EH (cell line): ENCODE results near the gene CACNA2D1.

ENCODE experiments used
- DNase-seq: peaks from one replicate; pipeline ENCODE4 v3.0.0-alpha.2; 2015; ENCODE audit warnings: low read depth

CACNA2D1 gene

GRCh38 chr7:81960026-81960425 is 483.6 kb downstream of the CACNA2D1 start:
- no peak for DNase-seq

DNA sequence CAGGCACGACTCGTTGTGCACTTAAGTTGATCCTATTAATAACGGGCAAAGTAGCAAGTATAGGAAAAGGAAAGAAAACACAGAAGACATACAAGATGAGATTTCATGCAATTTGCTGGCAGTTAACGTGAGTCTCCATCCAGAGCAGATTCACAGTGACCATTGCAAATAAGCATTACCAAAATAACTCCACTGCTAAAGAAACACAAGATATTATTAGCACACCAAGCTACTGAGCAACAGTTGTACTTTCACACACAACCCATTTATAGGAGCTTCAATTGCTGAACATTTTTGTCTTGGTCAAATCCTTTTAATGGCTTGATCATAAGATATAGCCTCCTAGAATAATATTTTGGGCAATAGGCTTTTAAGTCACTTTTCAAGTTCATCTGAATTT is 486.1 kb downstream of the CACNA2D1 start:
- no peak for DNase-seq

DNA sequence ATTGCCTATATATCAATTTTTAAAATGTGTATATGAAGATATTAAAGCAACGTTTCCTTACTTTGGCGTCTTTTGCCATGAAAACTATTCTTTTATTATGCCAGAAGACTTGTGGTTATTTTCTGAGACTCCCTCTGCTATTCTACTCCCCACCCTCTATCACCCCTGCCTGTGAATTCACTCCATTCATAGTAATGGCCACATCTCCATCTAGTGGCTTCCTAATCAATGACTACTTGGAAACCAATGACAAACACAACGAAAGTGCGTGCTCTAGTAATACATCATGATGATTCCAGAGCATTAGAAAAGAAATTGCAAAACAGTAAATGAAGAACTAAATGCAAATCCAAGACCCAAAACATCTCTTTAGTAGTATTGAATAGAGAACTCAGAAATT is 487.1 kb downstream of the CACNA2D1 start:
- DNase-seq = peak; percentile 52

GRCh38 chr7:81949306-81949705 is 494.3 kb downstream of the CACNA2D1 start:
- DNase-seq = no peak

DNA sequence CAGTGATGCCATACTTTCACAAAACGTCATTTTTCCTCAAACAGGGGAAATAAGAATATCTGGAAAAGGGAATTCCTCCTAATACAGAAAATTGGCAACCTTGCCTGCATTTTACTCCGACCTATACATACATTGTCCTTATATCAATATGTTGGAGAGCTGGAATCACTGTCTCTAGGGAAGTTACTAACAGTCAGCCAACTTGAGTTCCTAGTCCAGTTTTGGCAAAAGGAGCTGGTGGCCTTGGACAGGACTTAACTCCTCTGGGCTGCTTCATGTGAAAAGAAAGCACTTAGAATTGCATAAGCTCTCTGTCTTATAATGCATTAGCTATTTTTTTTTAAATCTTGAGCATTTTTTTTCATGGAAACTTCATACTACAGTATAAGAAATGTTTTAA is 499.5 kb downstream of the CACNA2D1 start:
- DNase-seq = no peak

GRCh38 chr7:81937091-81937490 is 506.5 kb downstream of the CACNA2D1 start:
- DNase-seq = no peak

GRCh38 chr7:81934596-81935301 is 508.8 kb downstream of the CACNA2D1 start:
- no peak for DNase-seq

- no peak for DNase-seq
Measured at GRCh38 chr7:81932936-81933335, 510.6 kb downstream of the CACNA2D1 start.

DNA sequence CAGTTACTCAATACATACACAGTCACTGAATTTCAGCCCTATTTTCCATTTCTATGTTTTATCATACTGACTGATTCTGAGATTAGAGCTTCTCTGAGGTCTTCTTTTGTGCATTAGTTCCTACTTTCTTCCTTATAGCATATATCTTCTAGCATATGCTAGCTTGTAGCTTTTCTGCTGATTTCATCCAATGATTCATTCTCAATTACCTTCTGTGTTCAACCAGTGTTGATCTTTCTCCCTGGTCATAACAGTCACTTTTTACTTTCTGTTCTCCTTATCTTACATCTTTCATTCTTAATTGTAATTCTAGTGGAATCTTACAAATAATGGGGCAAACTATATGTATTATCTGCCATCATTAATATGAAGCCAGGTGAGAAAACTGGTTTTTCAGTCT is 514.2 kb downstream of the CACNA2D1 start:
- peak; percentile 31 for DNase-seq

DNA sequence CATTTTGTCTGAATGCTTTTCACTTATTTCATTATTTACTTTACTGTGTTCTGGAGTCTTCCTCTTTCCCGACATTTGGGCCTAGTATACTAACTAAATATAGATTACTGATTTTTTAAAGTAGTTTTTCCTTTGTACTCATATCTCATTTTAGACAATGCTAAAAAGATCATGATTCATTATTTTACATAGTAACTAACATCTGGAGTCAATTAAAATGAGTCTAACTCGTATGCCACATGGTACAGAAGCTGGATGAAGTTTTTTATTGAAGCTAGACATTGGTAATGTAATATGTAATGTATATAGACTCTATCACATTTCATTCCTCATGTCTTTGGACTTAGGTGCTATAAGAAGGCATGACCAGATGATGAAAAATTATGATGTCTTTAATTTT is 517.4 kb downstream of the CACNA2D1 start:
- peak; percentile 29 for DNase-seq

GRCh38 chr7:81925530-81925929 is 518.0 kb downstream of the CACNA2D1 start:
- peak; percentile 23 for DNase-seq

GRCh38 chr7:81924494-81924893 is 519.1 kb downstream of the CACNA2D1 start:
- DNase-seq = no peak

- DNase-seq = no peak
Measured at GRCh38 chr7:81919494-81919893, 524.1 kb downstream of the CACNA2D1 start.

DNA sequence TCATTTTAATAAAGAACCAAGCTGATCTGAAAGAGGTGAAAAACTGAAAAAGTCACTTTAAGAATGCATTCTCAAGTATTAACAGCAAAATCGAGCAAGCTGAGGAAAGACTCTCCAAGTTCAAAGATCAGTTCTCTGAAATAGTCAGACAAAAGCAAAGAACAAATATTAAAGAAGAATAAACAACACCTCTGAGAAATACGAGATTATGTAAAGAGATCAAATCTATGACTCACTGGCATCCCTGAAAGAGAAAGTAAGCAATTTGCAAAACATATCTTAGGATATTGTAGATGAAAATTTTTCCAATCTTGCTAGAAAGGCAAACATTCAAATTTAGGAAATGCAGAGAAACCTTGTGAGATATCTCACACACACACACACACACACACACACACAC is 535.4 kb downstream of the CACNA2D1 start:
- no peak for DNase-seq

DNA sequence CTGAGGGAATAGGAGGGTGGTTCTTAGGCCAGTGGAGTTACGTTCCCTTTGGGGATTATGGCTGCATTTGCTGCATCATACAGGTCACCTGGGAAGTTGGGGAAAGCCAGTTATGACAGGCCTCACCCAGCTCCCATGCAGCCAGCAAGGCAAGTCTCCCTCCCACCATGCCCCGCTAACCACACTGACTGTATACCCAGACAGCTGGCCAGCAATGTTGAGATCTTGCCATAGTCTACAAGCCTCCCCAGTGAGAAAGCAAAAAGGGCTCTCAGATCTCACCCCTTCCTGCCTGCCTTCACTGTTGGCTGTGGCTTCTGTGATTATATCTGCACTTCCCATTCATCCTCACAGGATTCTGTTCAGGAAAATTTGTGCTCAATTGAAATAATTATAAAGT is 540.5 kb downstream of the CACNA2D1 start:
- peak; percentile 37 for DNase-seq

- no peak for DNase-seq
Measured at GRCh38 chr7:81902536-81902935, 541.0 kb downstream of the CACNA2D1 start.
